Heart left ventricle (tissue), 16 donors: ENCODE results near the gene UGT1A6. TPM values are rescaled to one million over a fixed set of nuclear protein-coding genes. Genes with fewer than 3 reads are reported as not detected.

Source experiments
- ATAC-seq, 4 donors: fragments of 200-7000 bp; cut with Tn5 transposase; one replicate each; pipeline ENCODE4 v1.9.1; 2020 to 2022; ENCODE audit warnings: moderate library complexity in 4 of 4, mild to moderate bottlenecking in 3 of 4, moderate number of reproducible peaks in 1 of 4
- DNase-seq, 5 donors: peaks; one replicate each; pipeline ENCODE4 v3.0.0-alpha.2; 2020
- H3K27ac ChIP-seq, 12 donors: fragments of 200-600 bp; sonication (generic) in 4 of 12; one replicate each; pipeline versions ENCODE4 v1.5.0 to v1.8.0; 2016 to 2022; ENCODE audit warnings: mild to moderate bottlenecking in 2 of 12
- H3K27me3 ChIP-seq, 9 donors: fragments of 200-600 bp; sonication (generic) in 2 of 9; one replicate each; pipeline versions ENCODE4 v1.5.1 to v1.8.0; 2016 to 2022; ENCODE audit warnings: mild to moderate bottlenecking in 3 of 9
- H3K36me3 ChIP-seq, 9 donors: fragments of 200-600 bp; sonication (generic) in 2 of 9; one replicate each; pipeline versions ENCODE4 v1.5.0 to v1.8.0; 2018 to 2022; ENCODE audit warnings: mild to moderate bottlenecking in 2 of 9
- H3K4me1 ChIP-seq, 12 donors: fragments of 200-600 bp; sonication (generic) in 4 of 12; one replicate each; pipeline versions ENCODE4 v1.5.0 to v1.8.0; 2016 to 2022; ENCODE audit warnings: mild to moderate bottlenecking in 3 of 12
- H3K4me3 ChIP-seq, 12 donors: fragments of 200-600 bp; sonication (generic) in 4 of 12; one replicate each; pipeline versions ENCODE4 v1.5.0 to v1.8.0; 2017 to 2022; ENCODE audit warnings: mild to moderate bottlenecking in 9 of 12, moderate library complexity in 4 of 12
- H3K9me3 ChIP-seq, 12 donors: fragments of 200-600 bp; sonication (generic) in 4 of 12; one replicate each; pipeline versions ENCODE4 v1.5.0 to v1.8.0; 2016 to 2022; ENCODE audit warnings: mild to moderate bottlenecking in 1 of 12
- CTCF ChIP-seq, 12 donors: fragments of 200-600 bp; sonication (generic) in 4 of 12; IDR thresholded peaks; one replicate each; pipeline versions ENCODE4 v1.5.0 to v1.8.0; 2018 to 2022; ENCODE audit warnings: antibody characterized with exemption in 12 of 12, mild to moderate bottlenecking in 5 of 12
- POLR2A ChIP-seq, 2 donors: fragments of 450-650 bp; IDR thresholded peaks; one replicate each; pipeline ENCODE4 v1.6.1; 2017; ENCODE audit warnings: antibody characterized with exemption in 2 of 2, mild to moderate bottlenecking in 2 of 2, moderate library complexity in 2 of 2
- WGBS, 4 donors: extraction: QIAGEN DNeasy Blood & Tissue Kit in 2 of 4; methylation state at CpG; one replicate each; pipeline versions ENCODE4 v1.1.5 to v1.1.7; 2013 to 2018; 5-methylcytosine and 5-hydroxymethylcytosine counted together
- intact Hi-C, 10 donors: fragments of 100-400 bp; cut with DNase I; formaldehyde crosslinking; loops; one replicate each; pipeline versions ENCODE4 v1.11.1 to v1.14.2; 2022
- polyA plus RNA-seq, 2 donors: library from polyadenylated mRNA; stranded (reverse); fragments of 200-250 nt; gene quantifications; one replicate each; pipeline ENCODE4 v1.2.3, GENCODE V29; 2013
- total RNA-seq, 9 donors: library from RNA; depleted of rRNA in 2 of 9; stranded (reverse); fragments of >200 nt in 2 of 9; fragmentation: NEBNext Ultra II Directional in 3 of 9; extraction: Animal tissue kit (Norgen Biotek cat#: 25700) in 3 of 9; gene quantifications; one replicate each; pipeline versions ENCODE4 v1.1.0 to v1.2.4, GENCODE V29; 2016 to 2023
- donor health status: ischemic (EF 13 %, LVEDD 7.1; RV severe dilation, severe dysfunction).
- donor health status: healthy with polysubstance abuse.
- donor health status: DM: no; HTN: yes; CAD: no.
- donor health status: DM: no; HTN: no; CAD: no.
- donor health status: ischemic (EF 25% LVEDD 6.9; RV normal size, moderate dysfunction).
- donor health status: ischemic (EF 25% LVEDD 5.7; RV mildly dilated, moderate dysfunction).
- donor health status: healthy.
- donor health status: DM: yes; HTN: yes; CAD: no.
- donor health status: ischemic (EF 35%, LVEDD 5.7; RV mildly dilated, moderate dysfunction).
- donor health status: nonischemic (EF 11% LVEDD 7.7; RV severe dilation, severe dysfunction).
- donor health status: DM: yes; HTN: yes; CAD: no.
- donor health status: PGD.
- donor health status: ischemic (EF 29% LVEDD 5.4; RV normal size, mild dysfunction).
- donor health status: nonischemic (EF 23%, LVEDD 6.1; RV moderate dilation, normal function).

Gene UGT1A6
- total and polyA plus RNA-seq, 11 donors = not detected

GRCh38 chr2:233690444-233690843 is 2.2 kb upstream of the UGT1A6 start:
- intact Hi-C loops = no loop called here
- 64 to 72% (median 67%) methylated on average over 4 of the region's 4 CpGs for WGBS, 4 donors
- no peaks in the 10 kb centered on the region for H3K9me3 ChIP-seq
- no peak overlapping the region for H3K27ac ChIP-seq
- H3K4me1 ChIP-seq = no peaks in the 10 kb centered on the region
- ATAC-seq (no peak), DNase-seq (no peak)
- H3K4me3 ChIP-seq = no peak overlapping the region
- H3K27me3 ChIP-seq = peaks cover 0 to 11% (median 0%) of the 10 kb centered on the region in 9 donors
- no peaks in the 10 kb centered on the region for H3K36me3 ChIP-seq
- no peak for TF ChIP-seq POLR2A (IDR thresholded peaks at IDR 0.05)
- no peak for TF ChIP-seq CTCF (IDR thresholded peaks at IDR 0.05)

GRCh38 chr2:233691443-233692433 is 952 bp upstream of the UGT1A6 start:
- Histone ChIP-seq H3K4me1 (no peaks in the 10 kb centered on the region), H3K36me3 (no peaks in the 10 kb centered on the region), H3K9me3 (no peaks in the 10 kb centered on the region), H3K4me3 (no peak overlapping the region), H3K27me3 (peaks cover 0 to 6% (median 0%) of the 10 kb centered on the region in 9 donors), H3K27ac (no peak overlapping the region)
- intact Hi-C loops = no loop called here
- no peak for DNase-seq
- WGBS, 4 donors = 77 to 88% (median 82%) methylated on average over 10 to 11 of the region's 11 CpGs
- no peak for ATAC-seq
- TF ChIP-seq POLR2A (IDR thresholded peaks at IDR 0.05) (no peak), CTCF (IDR thresholded peaks at IDR 0.05) (no peak)

- 56 to 71% (median 66%) methylated on average over 6 of the region's 6 CpGs for WGBS, 4 donors
- H3K9me3 ChIP-seq = no peaks in the 10 kb centered on the region
- no peaks in the 10 kb centered on the region for H3K36me3 ChIP-seq
- H3K4me3 ChIP-seq = no peak overlapping the region
- DNase-seq (no peak), ATAC-seq (no peak)
- no peak overlapping the region for H3K27ac ChIP-seq
- peaks cover 0 to 3% (median 0%) of the 10 kb centered on the region in 9 donors for H3K27me3 ChIP-seq
- intact Hi-C loops = no loop called here
- TF ChIP-seq POLR2A (IDR thresholded peaks at IDR 0.05) (no peak), CTCF (IDR thresholded peaks at IDR 0.05) (no peak)
- H3K4me1 ChIP-seq = no peaks in the 10 kb centered on the region
These were observed 1.3 kb downstream of the UGT1A6 start for GRCh38 chr2:233693963-233694362.

- ATAC-seq = no peak
- no peaks in the 10 kb centered on the region for H3K36me3 ChIP-seq
- peaks cover 0 to 4% (median 0%) of the 10 kb centered on the region in 12 donors for H3K9me3 ChIP-seq
- no peak overlapping the region for H3K27ac ChIP-seq
- TF ChIP-seq CTCF (IDR thresholded peaks at IDR 0.05) (no peak), POLR2A (IDR thresholded peaks at IDR 0.05) (no peak)
- H3K27me3 ChIP-seq = peaks cover 0 to 3% (median 0%) of the 10 kb centered on the region in 9 donors
- H3K4me3 ChIP-seq = no peak overlapping the region
- intact Hi-C loops = no loop called here
- no peaks in the 10 kb centered on the region for H3K4me1 ChIP-seq
- no peak for DNase-seq
- 68 to 85% (median 73%) methylated on average over 4 of the region's 4 CpGs for WGBS, 4 donors
These were observed 6.0 kb downstream of the UGT1A6 start for GRCh38 chr2:233698740-233699139.
